HG02981 (cell line): ENCODE measurements around the gene CMBL.

Experiments used
- ATAC-seq: cut with Tn5 transposase; IDR thresholded peaks from one replicate; pipeline ENCODE4 v1.9.1; 2021; ENCODE audit warnings: mild to moderate bottlenecking, moderate library complexity; ENCODE audit not compliant: unreplicated experiment

Gene CMBL

DNA sequence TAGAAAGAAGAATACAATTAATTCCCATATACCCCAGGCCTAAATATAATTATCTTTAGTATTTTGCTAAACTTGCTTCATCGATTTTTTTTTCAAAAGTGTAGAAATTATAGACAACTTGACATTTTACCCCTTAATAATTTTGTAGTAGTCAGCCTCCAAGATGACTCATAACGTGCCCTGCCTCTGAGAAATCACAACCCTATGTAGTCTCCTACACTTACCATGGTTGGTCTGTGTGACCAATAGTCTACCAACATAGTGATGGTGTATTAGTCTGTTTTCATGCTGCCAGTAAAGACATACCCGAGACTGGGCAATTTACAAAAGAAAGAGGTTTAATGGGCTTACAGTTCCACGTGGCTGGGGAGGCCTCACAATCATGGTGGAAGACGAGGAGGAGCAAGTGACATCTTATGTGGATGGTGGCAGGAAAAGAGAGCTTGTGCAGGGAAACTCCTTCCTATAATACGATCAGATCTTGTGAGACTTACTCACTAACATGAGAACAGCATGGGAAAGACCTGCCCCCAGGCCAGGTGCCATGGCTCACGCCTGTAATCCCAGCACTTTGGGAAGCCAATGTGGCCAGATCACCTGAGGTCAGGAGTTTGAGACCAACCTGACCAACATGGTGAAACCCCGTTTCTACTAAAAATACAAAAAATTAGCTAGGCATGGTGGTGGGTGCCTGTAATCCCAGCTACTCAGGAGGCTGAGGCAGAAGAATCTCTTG lies 3.3 kb upstream of the CMBL start:
- peak; percentile 58 for ATAC-seq

DNA sequence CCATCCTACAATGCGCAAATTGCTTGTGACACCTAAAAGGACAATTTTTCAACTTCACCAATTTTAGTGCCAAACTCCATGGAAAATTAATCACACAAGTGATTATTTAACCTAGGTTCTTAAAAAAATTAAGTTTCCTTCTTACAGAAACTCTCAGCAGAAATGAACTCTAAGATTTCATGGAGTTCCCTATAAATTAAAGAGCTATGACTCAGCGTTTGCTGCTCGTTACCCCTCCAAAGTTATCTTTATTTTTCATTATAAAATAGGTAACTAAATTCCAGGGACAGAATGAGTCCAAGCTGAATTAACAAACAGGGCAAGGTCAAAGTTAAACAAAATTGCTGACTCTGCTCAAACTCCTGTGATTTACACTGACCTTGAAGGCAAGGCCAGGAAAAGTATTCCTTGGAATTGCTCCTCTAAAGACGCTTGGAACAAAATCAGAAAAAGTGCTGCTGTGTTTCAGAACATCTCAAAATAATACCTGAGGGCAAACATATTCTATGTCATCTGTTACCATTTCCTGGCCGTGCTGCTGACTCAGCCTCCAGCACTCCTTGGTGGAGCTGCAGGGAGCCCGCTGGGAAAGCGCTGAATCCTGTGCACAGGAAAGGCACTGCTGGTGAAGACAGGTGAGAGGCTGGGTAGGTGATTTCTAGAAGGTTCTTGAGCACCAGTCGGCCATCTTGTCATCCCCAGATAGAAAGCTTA lies 2.5 kb upstream of the CMBL start:
- no peak for ATAC-seq

DNA sequence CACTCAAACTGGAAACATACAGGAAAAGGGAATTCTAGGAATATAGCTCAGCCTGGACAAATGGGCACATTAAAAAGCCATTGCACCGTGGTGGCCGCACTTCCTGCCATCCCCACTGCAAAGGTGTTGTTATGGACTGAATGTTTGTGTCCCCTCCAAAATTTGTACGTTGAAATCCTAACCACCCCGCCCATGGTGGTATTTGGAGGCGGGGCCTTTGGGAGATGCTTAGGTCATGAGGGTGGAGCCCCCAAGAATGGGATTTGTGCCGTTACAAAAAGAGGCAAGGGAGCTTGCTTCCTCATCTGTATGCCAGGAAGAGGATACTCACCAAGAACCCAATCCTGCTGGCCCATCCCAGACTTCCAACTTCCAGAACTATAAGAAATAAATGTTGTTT lies 1.1 kb upstream of the CMBL start:
- ATAC-seq = no peak

DNA sequence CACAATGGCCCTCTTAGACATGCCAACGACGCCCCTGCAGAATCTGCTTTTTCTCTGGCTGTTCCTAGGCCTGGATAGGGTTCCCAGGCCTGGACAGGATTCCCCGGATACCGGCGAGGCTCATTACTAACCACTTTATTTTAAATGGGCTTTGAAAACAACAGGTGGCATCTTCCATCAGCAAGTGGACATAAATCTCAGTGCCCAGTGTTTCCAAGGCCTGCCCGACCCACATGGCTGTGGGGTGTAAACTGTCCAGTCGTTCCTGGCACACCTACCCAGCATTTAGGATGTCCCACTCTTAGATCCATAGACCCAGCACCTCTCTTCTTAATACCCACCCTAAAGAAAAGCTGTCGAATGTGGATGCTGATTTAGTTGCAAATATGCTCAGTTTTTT lies 896 bp downstream of the CMBL start:
- no peak for ATAC-seq

DNA sequence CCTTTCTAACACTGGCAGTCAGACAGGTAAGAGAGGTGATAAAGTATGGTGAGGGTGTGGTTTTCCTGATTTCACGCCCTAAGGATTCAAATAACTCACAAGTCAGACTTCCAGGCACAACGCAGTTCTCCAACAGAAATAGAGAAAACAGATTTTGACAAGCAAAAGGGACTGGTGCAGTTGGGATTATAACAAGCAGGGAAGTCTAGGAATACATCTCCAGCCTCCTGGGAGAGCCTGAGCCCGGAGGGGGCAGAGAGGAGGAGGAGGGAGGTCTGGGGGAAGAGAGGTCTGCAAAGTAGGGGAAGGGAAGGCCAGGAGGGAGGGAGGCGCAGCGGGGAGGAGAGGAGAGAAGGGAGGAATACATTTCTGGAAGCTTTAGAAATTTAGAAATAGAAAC lies 1.6 kb downstream of the CMBL start:
- ATAC-seq = no peak

DNA sequence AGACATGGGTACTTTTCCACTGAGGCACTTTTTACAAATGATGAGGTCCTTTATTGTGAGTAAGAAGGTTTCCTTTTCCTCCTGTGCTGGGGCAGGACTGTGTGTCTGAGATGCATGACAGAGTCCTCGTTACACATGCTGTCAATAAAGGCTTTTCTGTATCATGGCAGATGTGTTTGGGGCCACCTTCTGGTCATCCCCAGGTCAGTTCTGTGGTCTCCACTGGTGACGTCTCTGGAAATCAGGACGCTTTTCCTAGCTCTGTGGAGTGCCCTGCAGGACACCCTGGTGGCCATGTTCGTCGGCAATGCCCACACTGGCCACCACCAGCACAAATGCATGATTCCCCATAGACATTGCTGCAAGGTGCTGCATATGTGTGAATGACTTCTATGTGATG lies 2.8 kb downstream of the CMBL start:
- ATAC-seq = no peak

DNA sequence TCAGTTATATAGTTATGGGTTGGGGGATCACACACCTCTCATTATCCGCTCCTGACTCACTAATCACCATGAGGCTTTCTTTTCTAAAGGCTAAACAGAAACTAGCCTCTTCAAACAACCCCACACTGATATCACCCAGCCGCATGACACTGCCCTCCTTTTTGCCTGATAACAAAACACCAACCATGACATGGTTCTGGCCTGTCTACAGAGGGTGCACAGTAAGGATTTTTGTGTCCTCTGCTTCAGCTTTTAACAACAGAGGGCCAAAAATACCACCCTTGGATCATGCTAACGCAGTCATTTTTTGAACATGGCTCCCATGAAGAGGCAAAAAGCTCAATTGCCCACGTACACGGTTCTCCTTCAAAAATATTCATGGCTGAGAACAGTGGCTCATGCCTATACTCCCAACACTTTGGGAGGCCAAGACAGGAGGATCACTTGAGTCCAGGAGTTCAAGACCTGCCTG lies 4.0 kb downstream of the CMBL start:
- no peak for ATAC-seq

DNA sequence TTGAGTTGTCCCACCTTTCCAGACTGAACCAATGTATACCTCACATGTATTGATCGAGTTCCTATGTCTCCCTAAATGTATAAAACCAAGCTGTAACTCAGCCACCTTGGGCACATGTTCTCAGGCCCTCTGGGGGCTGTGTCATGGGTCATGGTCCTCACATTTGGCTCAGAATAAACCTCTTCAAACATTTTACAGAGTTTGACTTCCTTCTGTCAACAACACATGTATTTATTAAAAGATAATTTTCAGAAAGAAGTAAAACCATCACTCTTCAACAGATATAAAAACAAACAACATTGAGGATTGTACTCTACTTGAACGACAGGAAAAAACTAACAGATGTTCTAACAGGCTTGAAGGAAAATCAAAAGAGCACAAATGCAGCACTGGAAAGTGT lies 4.5 kb downstream of the CMBL start:
- no peak for ATAC-seq

DNA sequence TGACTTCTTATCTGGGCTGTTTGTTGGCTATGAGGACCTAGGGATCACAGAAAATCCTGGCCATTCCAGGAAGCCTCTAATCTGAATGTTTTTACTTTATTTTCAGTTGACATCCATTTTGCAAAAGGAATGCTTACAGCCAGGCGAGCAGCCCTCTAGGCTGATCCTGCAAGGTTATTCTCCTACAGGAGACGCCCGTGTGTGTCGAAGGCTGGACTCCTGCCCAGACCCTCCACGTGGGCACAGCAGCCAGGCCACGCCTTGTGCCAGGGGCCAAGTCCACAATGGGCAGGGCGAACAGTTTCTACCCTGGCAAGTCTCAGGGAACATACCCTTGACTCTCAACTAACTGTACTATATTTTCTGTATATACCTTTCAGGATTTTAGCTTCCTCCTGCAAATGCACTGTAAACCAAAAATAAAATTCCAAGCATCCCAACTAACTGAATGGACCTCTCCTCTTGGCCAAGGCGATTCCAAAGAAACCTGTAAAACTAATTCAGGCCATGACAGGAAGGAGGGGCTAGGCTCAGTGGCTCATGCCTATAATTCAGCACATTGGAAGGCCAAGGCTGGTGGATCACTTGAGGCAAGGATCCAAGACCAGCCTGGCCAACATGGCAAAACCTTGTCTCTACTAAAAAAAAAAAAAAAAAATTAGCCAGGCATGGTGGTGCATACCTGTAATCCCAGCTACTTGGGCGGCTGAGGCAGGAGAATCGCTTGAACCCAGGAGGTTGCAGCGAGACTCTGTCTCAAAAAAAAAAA lies 5.7 kb downstream of the CMBL start:
- ATAC-seq = no peak

DNA sequence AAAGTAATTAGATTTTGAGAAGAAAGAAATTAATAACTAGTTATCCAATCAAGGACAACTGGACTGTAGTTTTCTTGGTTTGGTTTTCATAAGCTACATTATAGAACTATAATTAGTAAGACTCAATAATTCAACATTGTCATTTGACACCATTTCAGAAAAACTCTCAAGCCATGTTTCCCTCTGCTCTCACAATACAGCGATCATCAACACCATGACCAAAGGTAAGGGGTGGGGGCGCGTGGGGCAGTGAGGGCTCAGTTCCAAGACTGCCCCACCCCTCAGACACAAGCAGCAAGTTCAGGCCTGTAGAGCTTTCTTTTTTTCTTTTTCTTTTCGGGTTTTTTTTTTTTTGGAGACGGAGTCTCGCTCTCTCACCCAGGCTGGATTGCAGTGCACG lies 6.4 kb downstream of the CMBL start:
- no peak for ATAC-seq

DNA sequence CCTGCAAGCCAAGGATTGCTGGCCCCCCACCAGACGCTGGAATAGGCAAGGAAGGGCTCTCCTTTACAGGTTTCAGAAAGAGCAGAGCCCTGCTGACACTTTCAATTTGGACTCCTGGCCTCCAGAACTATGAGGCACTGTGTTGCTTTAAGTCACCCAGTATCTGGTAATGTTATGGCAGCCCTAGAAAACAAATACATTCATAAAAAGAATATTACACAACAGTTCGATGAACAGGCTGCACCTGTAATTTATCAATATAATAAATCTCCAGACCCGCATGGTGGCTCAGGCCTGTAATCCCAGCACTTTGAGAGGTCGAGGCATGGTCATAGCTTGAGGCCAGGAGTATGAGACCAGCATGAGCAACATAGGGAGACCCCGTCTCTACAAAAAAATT lies 7.5 kb downstream of the CMBL start:
- ATAC-seq = no peak

DNA sequence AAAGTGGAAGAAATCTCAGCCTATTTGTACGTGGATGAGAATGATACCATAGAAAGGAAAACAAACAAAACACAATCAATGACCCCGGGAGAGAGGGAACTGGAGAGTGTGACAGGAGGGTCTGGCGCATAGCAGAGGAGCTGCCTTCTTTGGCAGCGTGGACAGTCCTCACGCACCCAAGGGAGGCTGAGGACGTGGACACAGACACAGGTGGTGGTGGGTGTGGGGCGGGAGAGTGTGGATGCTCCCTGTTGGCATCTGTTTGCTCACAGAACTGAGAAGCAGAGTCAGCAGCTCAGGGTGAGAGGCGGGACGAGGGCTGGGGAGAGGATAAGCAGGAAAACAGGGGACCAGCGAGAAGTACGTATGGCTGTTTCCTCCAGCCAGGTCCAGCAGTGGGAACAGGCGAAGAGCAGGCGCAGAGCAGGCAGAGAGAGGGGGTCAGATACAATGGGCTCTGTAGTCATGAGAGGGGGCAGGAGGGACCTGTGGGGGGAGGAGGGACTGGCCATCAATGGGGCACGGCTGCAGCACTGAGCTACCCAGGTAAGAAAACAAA lies 10.0 kb downstream of the CMBL start:
- no peak for ATAC-seq

DNA sequence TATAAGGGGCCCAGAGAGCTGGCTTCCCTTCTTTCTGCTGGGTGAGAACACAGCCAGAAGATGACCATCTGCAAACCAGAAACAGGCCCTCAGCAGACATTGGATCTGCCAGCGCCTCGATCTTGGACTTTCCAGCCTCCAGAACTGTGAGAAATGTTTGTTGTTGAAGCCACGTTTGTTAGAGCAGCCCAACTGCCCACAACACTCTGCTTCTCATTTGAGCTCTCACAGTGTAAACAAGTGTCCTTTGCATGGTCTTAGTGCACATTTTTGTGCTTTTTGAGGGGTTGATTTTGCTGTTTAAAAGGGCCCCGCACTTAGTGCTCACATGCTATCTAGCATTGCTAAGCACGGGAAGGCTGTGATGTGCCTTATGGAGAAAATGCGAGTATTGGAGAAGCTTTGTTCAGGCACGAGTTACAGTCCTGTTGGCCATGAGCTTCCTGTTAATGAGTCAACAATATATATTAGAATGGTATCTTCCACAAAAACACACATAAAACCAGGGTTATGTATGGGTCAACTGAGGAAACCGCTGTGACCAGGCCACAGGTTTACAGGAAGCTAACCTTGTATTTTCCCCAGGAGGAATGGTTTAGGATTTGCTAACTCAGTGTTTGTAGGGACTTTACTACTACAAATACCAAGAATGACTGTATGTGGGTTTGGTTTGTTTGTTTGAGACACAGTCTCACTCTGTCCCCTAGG lies 11.9 kb downstream of the CMBL start:
- ATAC-seq = no peak

DNA sequence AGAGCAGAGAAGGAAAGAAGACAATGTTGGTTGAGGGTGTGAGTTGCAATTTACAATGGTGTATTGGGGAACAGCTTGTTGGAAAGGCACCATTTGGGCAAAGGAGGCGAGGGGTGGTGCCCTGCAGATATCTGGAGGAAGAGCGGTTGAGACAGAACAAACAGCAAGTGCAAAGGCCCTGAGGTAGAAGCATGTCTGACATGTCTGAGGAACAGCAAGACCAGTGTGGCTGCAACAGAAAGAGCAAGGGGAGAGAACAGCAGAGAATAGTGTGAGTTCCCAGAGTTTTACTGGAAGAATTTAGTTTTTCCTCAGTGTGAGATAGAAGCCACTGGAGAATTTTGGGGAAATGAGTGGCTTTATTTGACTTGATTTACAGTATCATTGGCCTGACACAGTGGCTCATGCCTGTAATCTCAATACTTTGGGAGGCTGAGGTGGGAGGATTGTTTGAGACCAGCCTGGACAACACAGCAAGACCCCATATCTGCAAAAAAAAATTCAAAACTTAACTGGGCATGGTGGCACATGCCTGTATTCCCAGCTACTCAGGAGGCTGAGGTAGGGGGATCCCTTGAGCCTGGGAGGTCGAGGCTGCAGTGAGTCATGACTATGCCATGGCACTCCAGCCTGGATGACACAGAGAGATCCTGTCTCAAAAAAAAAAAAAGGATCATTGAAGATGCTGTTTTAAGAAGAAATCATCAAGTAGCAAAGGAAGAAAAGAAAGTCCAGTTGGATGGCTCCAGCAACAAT lies 13.6 kb downstream of the CMBL start:
- no peak for ATAC-seq

DNA sequence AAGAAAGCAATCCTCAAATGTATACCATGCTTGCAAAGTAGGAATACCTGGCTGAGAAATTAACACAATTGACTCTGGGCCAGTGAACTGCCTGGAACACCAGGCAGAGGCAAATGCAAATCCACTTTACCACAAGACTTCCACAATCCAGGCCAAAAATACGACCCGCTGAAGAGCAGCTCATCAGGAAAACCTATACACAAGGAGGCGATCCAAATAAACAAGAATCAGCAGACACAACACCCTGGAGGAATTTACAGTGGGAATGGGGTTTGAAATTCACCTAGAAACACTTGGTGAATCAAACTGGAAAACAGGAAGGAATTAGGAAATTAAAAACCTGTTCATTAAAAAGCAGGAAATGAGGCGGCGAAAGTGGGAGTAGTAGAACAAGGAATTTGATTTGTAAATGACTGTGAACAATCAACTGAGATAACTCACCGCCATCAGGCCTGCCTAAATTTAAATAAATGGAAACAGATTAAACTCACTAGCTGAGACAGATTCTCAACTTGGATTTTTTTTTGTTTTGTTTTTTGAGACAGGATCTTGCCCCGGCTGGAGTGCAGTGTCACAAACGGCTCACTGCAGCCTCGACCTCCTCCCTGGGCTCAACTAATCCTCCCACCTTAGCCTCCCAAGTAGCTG lies 15.9 kb downstream of the CMBL start:
- no peak for ATAC-seq

DNA sequence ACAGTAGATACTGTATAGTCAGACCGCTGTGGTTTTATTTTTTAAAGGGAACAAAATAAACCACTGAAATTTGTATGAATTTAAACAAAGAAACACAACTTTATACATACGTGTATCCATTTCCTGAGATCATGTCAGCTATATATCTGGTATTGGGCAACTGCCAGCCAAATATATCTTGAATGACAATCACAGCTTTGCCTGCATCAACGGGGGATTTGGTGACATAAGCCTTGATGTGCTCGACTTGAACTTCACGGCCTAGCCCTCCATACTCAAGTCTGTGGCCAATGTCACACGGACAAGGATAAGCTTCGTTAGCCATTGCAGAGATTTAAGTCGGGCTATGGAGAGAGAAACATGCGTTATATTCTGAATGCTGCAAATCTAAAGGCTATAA lies 17.3 kb downstream of the CMBL start:
- ATAC-seq = no peak

DNA sequence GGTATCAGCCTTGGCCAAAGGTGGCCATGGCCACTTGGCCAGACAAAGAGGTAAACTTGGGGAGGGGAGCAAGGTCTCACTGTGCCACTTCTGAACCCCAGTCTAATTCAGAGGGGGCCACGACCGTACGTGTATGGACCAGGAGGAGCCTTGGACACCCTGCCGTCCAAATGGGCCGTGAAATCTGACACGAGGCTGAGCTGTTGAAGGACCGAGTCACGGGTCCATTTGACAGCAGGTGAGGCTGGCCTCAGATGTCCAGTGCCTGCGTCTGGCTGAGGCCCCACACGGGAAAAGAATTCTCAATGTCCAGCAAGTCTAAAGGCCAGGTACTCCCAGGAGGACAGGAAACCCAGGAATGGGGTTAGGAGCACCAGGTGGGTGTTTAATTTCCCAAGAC lies 17.7 kb downstream of the CMBL start:
- no peak for ATAC-seq

DNA sequence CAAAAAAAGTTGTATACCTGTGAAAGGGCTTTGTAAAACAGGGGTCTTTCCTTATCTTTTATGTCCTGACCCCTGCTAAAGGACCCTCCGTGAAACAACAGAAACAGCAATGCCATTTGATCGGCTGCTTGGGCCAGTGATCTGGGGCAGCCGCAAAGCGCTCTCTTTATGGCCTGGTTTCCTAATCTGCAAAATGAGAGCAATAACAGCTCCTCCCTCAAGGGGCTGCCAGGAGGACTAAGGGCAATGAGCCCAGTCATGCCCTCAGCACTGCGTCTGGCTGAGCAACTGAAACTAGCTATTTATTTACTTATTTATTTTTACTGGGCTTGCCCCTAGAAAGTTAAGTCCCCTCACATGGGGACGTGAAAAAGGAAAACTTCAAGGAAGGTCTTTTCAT lies 18.3 kb downstream of the CMBL start:
- ATAC-seq = no peak

DNA sequence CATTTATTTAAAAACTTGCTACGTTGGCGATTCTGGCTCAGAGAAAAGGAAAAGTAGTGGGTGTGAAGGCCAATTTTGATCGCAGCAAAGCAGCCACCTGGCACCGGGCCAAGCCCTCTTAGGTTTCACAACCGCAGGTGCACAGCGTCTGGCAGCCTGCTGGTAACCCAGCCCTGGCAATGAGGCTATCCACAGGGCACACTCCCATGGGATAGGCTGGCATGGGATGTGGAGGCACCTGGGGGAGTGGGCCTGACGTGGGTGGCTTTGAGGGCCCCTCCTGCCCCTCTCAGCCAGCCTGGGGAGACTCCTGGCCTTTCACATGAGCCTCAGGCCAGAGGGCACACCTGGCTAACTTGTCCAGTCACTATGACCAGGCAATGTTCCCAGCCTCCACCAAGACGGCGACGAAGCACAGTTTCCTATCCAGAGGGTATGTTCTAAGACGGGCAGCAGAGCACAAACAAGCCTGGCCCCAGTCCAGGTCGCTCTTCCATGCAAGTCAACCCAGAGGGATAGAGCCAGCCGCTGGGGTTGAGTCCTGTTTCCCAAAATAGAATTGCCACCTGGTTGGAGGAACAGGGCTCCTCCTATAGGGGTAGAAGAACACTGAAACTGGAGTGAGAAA lies 19.0 kb downstream of the CMBL start:
- peak; percentile 47 for ATAC-seq
